Breast epithelium (tissue), 3 donors: ENCODE measurements around the gene MYBPH.
A peak's percentile ranks its signal among the peaks of the same experiment; 100 is the strongest.

ENCODE experiments used
- POLR2A ChIP-seq: fragments of 450-650 bp; IDR thresholded peaks from one replicate; pipeline ENCODE4 v1.6.1; 2016; ENCODE audit warnings: antibody characterized with exemption, mild to moderate bottlenecking, moderate library complexity
- TF ChIP-seq, protein P1 (sequence below), 3 donors: fragments of 450-650 bp; IDR thresholded peaks; one replicate each; pipeline ENCODE4 v1.5.1; 2016 to 2017; ENCODE audit warnings: antibody characterized with exemption in 3 of 3, mild to moderate bottlenecking in 3 of 3, moderate library complexity in 3 of 3

- TF ChIP-seq, protein P1, sequence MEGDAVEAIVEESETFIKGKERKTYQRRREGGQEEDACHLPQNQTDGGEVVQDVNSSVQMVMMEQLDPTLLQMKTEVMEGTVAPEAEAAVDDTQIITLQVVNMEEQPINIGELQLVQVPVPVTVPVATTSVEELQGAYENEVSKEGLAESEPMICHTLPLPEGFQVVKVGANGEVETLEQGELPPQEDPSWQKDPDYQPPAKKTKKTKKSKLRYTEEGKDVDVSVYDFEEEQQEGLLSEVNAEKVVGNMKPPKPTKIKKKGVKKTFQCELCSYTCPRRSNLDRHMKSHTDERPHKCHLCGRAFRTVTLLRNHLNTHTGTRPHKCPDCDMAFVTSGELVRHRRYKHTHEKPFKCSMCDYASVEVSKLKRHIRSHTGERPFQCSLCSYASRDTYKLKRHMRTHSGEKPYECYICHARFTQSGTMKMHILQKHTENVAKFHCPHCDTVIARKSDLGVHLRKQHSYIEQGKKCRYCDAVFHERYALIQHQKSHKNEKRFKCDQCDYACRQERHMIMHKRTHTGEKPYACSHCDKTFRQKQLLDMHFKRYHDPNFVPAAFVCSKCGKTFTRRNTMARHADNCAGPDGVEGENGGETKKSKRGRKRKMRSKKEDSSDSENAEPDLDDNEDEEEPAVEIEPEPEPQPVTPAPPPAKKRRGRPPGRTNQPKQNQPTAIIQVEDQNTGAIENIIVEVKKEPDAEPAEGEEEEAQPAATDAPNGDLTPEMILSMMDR (IDR thresholded peaks at IDR 0.05), result peak in 1 of 3 donors; percentile 19
- TF ChIP-seq POLR2A, result peak; percentile 18
Observed at GRCh38 chr1:203186446-203187303, 11.0 kb upstream of the MYBPH start, which contains the start of gene CHI3L1.
